Panc1 (cell line): Measurements from ENCODE around the gene PDCD2L. TPM values are rescaled to one million over a fixed set of nuclear protein-coding genes. Genes with fewer than 3 reads are reported as not detected.

Experiments used
- ATAC-seq: fragments of 200-7000 bp; cut with Tn5 transposase; 2 replicates; pipeline ENCODE4 v1.9.1; 2020; ENCODE audit warnings: mild to moderate bottlenecking, moderate library complexity
- BruUV-seq: library from RNA; stranded (reverse); fragments of 400-500 nt; replicated peaks from 2 replicates; lab custom pipeline; 2021; lab: Mats Ljungman, UMichigan
- CTCF ChIA-PET: fragments of 300-600 bp; sonication (Branson Sonifier 250); formaldehyde crosslinking; loops from one replicate; lab custom pipeline; 2022; ENCODE audit warnings: antibody characterized with exemption; lab: Charles Lee
- POLR2A ChIA-PET: fragments of 300-600 bp; sonication (Branson Sonifier 250); formaldehyde crosslinking; loops from one replicate; lab custom pipeline; 2022; ENCODE audit warnings: antibody characterized with exemption; lab: Charles Lee
- DNase-seq: peaks from one replicate; pipeline ENCODE4 v3.0.0-alpha.2; 2010; ENCODE audit warnings: low read depth, low spot score
- H3K27ac ChIP-seq: 2 replicates; pipeline ENCODE4 v1.5.1; 2011; ENCODE audit warnings: mild to moderate bottlenecking, low read length, inconsistent platforms
- H3K27me3 ChIP-seq: fragments of 200-500 bp; sonication (Bioruptor generic); 2 replicates; pipeline ENCODE4 v1.6.0; 2014; ENCODE audit warnings: low read length, inconsistent platforms; ENCODE audit not compliant: control insufficient read depth, insufficient read depth
- H3K36me3 ChIP-seq: fragments of 200-500 bp; sonication (Bioruptor generic); 2 replicates; pipeline ENCODE4 v1.5.1; 2014; ENCODE audit warnings: inconsistent platforms, mild to moderate bottlenecking, low read length, moderate library complexity; ENCODE audit not compliant: control insufficient read depth, insufficient read depth
- H3K4me1 ChIP-seq: 2 replicates; pipeline ENCODE4 v1.5.1; 2011; ENCODE audit warnings: inconsistent platforms, mild to moderate bottlenecking, low read length, moderate library complexity; ENCODE audit not compliant: control insufficient read depth, insufficient read depth
- H3K4me3 ChIP-seq, 2 experiments: 2 replicates each; pipeline ENCODE4 v1.5.1; 2011 to 2012; ENCODE audit warnings: low read depth in 2 of 2, low read length in 2 of 2, mild to moderate bottlenecking in 2 of 2, inconsistent platforms in 1 of 2, moderate library complexity in 1 of 2
- H3K9me3 ChIP-seq: fragments of 200-500 bp; sonication (Bioruptor generic); 2 replicates; pipeline ENCODE4 v1.5.1; 2014; ENCODE audit warnings: low read depth, mild to moderate bottlenecking, inconsistent platforms, low read length, moderate library complexity; ENCODE audit not compliant: control insufficient read depth, insufficient read depth
- CTCF ChIP-seq: fragments of 450-650 bp; IDR thresholded peaks from 2 replicates; pipeline ENCODE4 v1.5.1; 2017; ENCODE audit warnings: mild to moderate bottlenecking
- POLR2AphosphoS5 ChIP-seq: IDR thresholded peaks from 2 replicates; pipeline ENCODE4 v1.6.1; 2012; ENCODE audit warnings: mild to moderate bottlenecking, low read depth, low read length, moderate library complexity
- REST ChIP-seq, 2 experiments: IDR thresholded peaks; 2 replicates each; pipeline ENCODE4 v1.6.1; 2011 to 2012; ENCODE audit warnings: low read depth in 2 of 2, control low read depth in 1 of 2, low read length in 1 of 2, mild to moderate bottlenecking in 1 of 2, moderate library complexity in 1 of 2; ENCODE audit not compliant: insufficient read depth in 1 of 2
- SIN3A ChIP-seq: IDR thresholded peaks from 2 replicates; pipeline ENCODE4 v1.6.1; 2012; ENCODE audit warnings: low read depth, mild to moderate bottlenecking, low read length, moderate library complexity, borderline replicate concordance; ENCODE audit not compliant: insufficient read depth
- TCF7L2 ChIP-seq: IDR thresholded peaks from 2 replicates; pipeline ENCODE4 v1.6.1; 2011; ENCODE audit warnings: mild to moderate bottlenecking, low read depth, low read length, inconsistent platforms
- in situ Hi-C: cut with HindIII; loops from 2 replicates; pipeline ENCODE4 v1.10.0; 2016; ENCODE audit warnings: low sequenced_read_pairs, low pct_unique_long_range_greater_than_20kb
- intact Hi-C: fragments of 100-400 bp; cut with micrococcal nuclease; formaldehyde crosslinking; loops from one replicate; pipeline ENCODE4 v1.10.0; 2022; ENCODE audit not compliant: unreplicated experiment
- total RNA-seq: library from RNA; stranded (reverse); gene quantifications from one replicate; pipeline ENCODE4 v1.2.1, GENCODE V29; 2021; ENCODE audit not compliant: unreplicated experiment

PDCD2L gene
- total RNA-seq, 1 experiment from 2014 or later = 36.4 TPM

GRCh38 chr19:34402074-34402600 lies 2.1 kb upstream of the PDCD2L start:
- POLR2A ChIA-PET = no interaction called here
- Histone ChIP-seq H3K27ac (no peak overlapping the region), H3K36me3 (peaks cover 6% of the 10 kb centered on the region; the same call in 1 of the 2 replicates), H3K9me3 (no peaks in the 10 kb centered on the region), H3K4me3 (no peak overlapping the region), H3K4me1 (0 out of 2 replicates have a peak, but pooled peaks cover 3% of the 10 kb centered on the region), H3K27me3 (no peaks in the 10 kb centered on the region)
- no peak for DNase-seq
- TF ChIP-seq CTCF = no peak
- TF ChIP-seq REST (IDR thresholded peaks at IDR 0.05; ENCODE audit: insufficient read depth in 1 of 2, low read depth in 2 of 2, low read length in 1 of 2) = no peak
- no peak for TF ChIP-seq TCF7L2
- TF ChIP-seq SIN3A = no peak
- TF ChIP-seq POLR2AphosphoS5 = no peak
- intact Hi-C loops (no loop called here), in situ Hi-C loops (no loop called here)
- CTCF ChIA-PET = no interaction called here
- no TSS peak for BruUV-seq
- no peak for ATAC-seq

- no TSS peak for BruUV-seq
- POLR2A ChIA-PET = no interaction called here
- DNase-seq (no peak), ATAC-seq (peak; percentile 37; the same call in 1 of the 2 replicates)
- Histone ChIP-seq H3K36me3 (peaks cover 6% of the 10 kb centered on the region; the same call in 1 of the 2 replicates), H3K4me3 (peak overlapping the region; percentile 74 to 79), H3K27ac (peak overlapping the region; percentile 86), H3K27me3 (no peaks in the 10 kb centered on the region), H3K9me3 (no peaks in the 10 kb centered on the region), H3K4me1 (0 out of 2 replicates have a peak, but pooled peaks cover 3% of the 10 kb centered on the region)
- CTCF ChIA-PET = no interaction called here
- TF ChIP-seq SIN3A (no peak), POLR2AphosphoS5 (no peak), REST (IDR thresholded peaks at IDR 0.05; ENCODE audit: insufficient read depth in 1 of 2, low read depth in 2 of 2, low read length in 1 of 2) (no peak), CTCF (no peak), TCF7L2 (no peak)
- intact Hi-C loops (no loop called here), in situ Hi-C loops (no loop called here)
Observed at GRCh38 chr19:34403784-34404108, 453 bp upstream of the PDCD2L start.
